LoVo (cell line): Measurements from ENCODE around the gene CBFA2T3.
"Not testable (repeated sequence)": the region's sequence is repeated elsewhere in the genome, so short reads cannot be mapped to it uniquely, and the experiment has no call there.

Experiments
- DNase-seq: peaks from one replicate; pipeline ENCODE4 v3.0.0-alpha.2; 2016; ENCODE audit warnings: low spot score

The CBFA2T3 gene

DNA sequence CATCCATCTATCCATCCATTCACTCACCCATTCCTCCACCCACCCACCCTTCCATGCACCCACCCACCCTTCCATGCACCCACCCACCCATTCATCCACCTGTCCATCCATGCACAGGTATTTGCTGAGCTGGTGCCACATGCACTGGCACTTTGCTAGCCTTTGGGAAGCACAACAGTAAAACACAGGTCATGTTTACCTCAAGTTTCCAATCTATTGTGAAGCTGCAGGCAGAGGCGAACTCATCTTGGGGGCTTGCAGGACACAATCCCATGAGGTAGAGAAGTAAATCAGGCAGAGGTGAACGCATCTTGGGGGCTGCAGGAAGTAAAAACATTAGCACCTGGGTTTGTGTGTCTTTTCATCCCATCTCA is 35.6 kb upstream of the CBFA2T3 start:
- DNase-seq, result no peak

DNA sequence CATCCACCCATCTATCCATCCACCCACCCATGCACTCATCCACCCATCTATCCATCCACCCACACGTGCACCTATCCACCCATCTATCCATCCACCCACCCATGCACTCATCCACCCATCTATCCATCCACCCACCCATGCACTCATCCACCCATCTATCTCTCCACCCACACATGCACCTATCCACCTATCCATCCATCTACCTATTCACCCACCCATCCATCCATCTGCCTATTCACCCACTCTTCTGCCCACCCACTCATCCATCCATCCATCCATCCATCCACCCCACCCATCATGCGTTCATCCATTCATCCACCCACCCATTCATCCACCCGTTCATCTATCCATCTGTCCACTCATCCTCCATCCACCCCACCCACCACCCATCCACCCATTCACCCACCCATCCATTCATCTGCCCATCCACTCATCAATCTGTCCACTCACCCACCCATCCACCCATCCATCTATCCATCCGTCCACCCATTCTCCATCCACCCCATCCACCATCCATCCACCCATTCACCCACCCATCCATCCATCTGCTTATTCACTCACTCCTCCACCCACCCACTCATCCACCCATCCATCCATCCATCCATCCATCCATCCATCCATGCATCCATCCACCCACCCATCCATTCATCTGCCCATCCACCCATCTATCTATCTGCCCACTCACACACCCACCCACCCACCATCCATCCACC is 35.1 kb upstream of the CBFA2T3 start:
- DNase-seq, result no peak

GRCh38 chr16:89010210-89010925 is 33.4 kb upstream of the CBFA2T3 start:
- DNase-seq, result no peak

DNA sequence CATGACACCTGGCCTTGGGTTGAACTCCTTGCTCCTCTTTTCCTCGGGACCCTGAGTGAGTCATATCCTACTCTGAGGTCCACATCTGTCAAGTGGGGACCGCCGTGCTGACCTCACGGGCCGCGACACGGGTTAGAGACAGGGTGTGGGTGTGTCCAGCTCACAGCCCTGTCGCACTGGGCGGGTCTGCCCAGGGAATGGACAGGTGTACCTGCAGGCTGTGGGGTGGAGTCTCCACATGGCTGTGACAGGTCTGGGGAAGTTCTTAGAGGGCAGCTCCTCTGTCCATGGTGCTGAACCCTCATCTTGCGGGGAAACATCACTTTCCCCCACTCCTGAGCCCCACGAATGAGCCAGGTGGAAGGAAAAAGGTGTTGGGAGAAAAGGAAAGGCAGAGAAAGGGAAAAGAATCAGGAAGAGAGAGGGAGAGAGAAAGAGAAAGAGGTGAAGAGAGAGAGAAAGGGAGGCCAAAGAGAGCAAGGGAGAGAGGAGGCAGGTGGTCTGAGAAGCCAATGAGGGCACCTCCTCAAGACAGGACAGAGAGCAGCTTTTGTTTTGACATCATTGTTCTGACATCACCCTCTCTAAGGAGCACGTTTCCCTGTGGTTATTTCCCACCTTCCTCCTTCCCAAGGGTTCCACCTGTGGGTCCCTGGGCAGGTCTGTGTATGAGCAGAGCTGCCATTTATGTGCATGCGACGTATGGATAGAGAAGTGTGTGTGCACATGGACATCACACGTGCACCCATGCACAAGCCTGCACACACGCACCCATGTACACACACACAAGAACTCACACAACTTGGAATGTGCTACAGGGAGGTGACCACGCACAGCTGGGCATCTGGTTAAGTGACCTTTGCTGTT is 32.6 kb upstream of the CBFA2T3 start:
- DNase-seq, result peak; percentile 17

- not testable (repeated sequence) for DNase-seq
Measured at GRCh38 chr16:89008796-89009195, 31.8 kb upstream of the CBFA2T3 start.

DNA sequence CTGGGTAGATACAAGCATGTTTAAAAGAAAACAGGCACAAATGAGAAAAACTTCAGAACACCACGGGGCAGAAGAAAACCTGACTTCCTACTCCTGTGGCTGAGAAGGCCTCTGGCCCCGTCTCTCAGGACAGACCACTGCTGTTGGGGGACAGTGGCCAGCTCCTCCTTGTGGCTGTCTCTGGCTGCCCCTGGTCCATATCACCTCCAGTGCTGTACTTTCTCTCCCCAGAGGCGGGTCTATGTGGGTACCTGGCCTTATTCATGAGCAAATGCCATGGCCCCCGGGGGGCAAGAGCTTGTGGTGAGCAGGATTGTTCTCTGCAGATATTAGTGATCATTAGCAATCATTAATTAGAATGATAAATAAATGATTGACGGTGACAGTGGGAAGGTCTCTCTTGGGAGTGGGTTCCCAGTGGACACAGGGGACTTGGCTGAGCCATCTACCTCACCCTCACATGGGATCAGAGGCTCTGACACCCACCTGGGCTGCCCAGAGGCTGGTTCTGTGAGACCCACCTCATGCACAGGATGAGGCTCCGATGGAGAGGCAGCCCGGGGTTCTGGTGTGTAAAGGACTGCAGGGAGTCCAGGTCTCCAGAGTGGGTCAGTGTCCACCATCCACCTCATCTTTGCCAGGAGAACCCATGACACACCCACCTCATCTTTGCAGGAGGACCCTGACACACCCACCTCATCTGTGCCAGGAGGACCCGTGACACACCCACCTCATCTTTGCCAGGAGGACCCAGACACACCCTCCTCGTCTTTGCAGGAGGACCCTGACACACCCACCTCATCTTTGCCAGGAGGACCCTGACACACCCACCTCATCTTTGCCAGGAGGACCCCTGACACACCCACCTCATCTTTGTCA is 30.6 kb upstream of the CBFA2T3 start:
- DNase-seq, result no peak

DNA sequence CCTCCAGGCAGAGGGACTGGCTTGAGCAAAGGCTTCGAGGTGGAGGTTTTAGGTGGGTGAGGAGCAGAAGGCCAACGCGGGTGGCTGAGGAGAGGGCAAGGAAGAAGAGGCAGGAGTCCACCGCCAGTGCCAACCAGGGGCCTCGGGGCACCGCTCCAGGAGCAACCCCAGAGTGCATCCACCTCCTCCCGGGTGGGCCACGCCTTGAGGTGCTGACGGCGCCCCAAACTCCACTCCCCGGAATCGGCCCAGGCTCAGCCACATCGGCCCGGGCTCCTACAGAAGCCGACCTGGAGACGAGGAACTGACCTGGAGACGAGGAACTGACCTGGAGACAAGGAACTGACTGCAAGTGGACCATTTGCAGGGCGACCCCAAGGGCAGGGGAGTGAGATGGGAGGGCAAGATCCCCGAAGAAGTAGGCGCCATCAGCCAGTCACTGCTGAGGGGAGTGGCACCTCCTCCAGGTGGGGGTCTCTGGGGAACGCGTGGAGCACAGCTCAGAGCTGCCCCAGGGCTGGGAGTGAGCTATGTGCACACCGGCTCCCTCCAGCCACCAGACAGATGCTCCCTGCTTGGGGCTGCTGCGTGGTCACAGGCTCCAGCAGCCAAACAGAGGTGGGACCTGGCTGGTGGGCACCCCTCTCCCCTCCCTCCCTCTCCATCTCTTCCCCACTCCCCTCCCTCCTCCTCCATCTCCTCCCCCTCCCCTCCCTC is 29.2 kb upstream of the CBFA2T3 start:
- no peak for DNase-seq

GRCh38 chr16:89005201-89006035 is 28.4 kb upstream of the CBFA2T3 start:
- no peak for DNase-seq

DNA sequence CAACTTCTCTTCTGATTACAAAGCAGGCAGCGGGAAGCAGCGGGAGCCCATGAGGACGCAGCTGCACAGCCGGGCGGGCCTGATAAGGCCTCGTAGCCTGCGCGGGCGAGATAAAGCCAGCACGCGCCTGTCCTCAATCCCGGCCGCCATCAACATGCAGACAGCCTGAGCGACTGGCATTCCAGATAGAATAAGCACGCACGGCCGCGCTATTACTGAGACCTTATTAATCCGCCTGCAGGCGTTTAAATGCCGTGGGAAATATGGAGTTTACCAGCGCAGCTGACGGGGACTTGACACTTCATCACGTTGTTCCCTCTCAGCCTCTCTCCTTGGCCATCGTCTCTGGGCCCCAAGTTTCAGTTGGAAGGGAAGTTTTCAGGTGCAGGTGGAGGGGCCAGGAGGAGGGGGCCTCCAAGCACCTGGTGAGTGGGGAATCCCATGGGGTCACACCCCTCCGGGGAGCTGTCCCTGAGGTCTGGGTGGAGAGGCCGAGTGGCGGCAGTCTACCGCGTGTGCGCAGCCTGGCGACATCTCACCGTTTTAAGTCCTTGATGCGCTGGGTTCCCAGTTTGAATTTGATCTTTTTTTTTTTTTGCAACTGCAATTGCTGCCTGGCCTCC is 27.3 kb upstream of the CBFA2T3 start:
- no peak for DNase-seq

DNA sequence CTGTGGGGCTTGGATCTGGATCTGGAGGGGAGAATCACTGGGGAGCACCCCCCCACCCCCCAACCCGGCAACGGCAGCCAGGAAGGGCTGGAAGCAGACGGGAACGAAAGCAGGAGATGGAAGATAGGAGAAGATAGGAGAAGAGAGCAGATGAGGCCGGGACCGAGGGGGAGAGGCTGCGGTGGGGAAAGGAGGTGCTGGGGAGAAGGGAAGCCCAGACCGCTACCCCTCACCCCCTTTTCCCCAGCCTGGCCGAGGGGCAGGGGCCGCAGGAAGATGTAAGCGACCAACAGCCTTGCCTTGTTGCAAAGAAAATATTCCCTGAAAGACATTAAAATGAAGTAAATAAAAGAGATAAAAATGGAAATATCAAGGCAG is 26.8 kb upstream of the CBFA2T3 start:
- DNase-seq, result no peak

GRCh38 chr16:89002851-89003830 is 26.1 kb upstream of the CBFA2T3 start:
- no peak for DNase-seq

- DNase-seq, result not testable (repeated sequence)
Measured at GRCh38 chr16:89002081-89002480, 25.1 kb upstream of the CBFA2T3 start.

- DNase-seq, result no peak
Measured at GRCh38 chr16:89001117-89002027, 24.4 kb upstream of the CBFA2T3 start.

GRCh38 chr16:89000207-89000959 is 23.4 kb upstream of the CBFA2T3 start:
- no peak for DNase-seq

DNA sequence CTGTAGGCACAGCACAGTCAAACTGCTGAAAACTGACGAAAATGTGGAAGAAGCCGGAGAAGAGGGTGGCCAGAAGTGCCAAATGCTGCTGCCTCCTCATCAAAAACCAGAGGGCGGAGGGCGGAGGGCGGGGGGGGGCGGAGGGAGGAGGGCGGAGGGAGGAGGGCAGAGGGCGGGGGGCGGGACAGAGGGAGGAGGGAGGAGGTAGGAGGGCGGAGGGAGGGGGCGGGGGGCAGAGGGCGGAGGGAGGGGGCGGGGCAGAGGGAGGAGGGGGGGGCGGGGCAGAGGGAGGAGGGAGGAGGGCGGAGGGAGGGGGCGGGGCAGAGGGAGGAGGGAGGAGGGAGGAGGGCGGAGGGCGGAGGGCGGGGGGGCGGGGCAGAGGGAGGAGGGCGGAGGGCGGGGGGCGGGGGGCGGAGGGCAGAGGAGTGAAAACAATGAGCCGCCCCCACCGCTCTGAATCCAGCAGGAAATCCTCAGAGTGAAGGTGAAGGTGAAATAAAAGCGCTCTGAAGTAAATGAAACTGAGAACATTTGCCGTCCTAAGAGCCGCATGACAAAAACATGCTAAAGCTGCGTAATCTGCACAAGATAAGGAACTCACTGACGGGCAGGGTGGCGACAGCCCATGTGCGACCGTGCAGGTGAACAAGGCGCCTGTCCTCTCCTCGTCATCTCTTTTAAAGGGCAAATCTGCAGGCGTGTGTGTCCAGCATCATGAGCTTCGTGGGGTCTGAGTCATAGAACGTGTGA is 22.6 kb upstream of the CBFA2T3 start:
- DNase-seq, result no peak
